Measurements from ENCODE around the gene SPINK9.

- TF ChIP-seq, protein P1, sequence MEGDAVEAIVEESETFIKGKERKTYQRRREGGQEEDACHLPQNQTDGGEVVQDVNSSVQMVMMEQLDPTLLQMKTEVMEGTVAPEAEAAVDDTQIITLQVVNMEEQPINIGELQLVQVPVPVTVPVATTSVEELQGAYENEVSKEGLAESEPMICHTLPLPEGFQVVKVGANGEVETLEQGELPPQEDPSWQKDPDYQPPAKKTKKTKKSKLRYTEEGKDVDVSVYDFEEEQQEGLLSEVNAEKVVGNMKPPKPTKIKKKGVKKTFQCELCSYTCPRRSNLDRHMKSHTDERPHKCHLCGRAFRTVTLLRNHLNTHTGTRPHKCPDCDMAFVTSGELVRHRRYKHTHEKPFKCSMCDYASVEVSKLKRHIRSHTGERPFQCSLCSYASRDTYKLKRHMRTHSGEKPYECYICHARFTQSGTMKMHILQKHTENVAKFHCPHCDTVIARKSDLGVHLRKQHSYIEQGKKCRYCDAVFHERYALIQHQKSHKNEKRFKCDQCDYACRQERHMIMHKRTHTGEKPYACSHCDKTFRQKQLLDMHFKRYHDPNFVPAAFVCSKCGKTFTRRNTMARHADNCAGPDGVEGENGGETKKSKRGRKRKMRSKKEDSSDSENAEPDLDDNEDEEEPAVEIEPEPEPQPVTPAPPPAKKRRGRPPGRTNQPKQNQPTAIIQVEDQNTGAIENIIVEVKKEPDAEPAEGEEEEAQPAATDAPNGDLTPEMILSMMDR (IDR thresholded peaks at IDR 0.05; ENCODE audit: low read depth, low read length): no peak
- no peak for TF ChIP-seq EZH2phosphoT487 (IDR thresholded peaks at IDR 0.05; ENCODE audit: low read depth)
Measured at GRCh38 chr5:148364343-148364742, 29.0 kb downstream of the SPINK9 start.
